Measurements from ENCODE around the gene MRPS2.

DNA sequence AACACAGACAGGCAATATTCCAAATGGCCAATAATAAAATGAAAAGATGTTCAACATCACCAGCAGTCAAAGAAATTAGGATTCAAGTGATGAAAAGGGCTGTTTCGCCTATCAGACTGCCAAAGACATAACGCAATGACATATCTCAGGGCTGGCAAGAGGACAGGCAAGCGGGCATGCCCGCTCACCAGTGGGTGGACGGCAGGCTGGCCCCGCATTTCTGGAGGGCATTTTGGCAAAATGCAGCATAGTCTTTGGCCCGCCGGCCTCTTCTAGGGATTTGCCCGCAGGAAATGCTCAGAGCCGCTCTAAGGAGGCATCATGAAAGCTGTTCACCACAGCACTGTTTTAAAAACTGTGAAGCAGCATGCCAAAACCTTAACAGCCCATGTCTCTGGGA lies 22.3 kb upstream of the MRPS2 start:
- TF ChIP-seq, protein P1, sequence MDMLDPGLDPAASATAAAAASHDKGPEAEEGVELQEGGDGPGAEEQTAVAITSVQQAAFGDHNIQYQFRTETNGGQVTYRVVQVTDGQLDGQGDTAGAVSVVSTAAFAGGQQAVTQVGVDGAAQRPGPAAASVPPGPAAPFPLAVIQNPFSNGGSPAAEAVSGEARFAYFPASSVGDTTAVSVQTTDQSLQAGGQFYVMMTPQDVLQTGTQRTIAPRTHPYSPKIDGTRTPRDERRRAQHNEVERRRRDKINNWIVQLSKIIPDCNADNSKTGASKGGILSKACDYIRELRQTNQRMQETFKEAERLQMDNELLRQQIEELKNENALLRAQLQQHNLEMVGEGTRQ (IDR thresholded peaks at IDR 0.05; ENCODE audit: low read depth, low read length), result no peak
- no peak for TF ChIP-seq BHLHE40 (IDR thresholded peaks at IDR 0.05; ENCODE audit: low read depth, low read length)
- TF ChIP-seq, protein P2, sequence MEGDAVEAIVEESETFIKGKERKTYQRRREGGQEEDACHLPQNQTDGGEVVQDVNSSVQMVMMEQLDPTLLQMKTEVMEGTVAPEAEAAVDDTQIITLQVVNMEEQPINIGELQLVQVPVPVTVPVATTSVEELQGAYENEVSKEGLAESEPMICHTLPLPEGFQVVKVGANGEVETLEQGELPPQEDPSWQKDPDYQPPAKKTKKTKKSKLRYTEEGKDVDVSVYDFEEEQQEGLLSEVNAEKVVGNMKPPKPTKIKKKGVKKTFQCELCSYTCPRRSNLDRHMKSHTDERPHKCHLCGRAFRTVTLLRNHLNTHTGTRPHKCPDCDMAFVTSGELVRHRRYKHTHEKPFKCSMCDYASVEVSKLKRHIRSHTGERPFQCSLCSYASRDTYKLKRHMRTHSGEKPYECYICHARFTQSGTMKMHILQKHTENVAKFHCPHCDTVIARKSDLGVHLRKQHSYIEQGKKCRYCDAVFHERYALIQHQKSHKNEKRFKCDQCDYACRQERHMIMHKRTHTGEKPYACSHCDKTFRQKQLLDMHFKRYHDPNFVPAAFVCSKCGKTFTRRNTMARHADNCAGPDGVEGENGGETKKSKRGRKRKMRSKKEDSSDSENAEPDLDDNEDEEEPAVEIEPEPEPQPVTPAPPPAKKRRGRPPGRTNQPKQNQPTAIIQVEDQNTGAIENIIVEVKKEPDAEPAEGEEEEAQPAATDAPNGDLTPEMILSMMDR (conservative IDR thresholded peaks at IDR 0.05; ENCODE audit: low read depth, low read length), result no peak
